K562 (cell line): ENCODE measurements around the gene MEA1. TPM values are rescaled to one million over a fixed set of nuclear protein-coding genes. Genes with fewer than 3 reads are reported as not detected.

Experiments
- BACH1 ChIP-seq: fragments of 200-800 bp; sonication (Bioruptor generic); IDR thresholded peaks from 2 replicates; pipeline ENCODE4 v1.6.1; 2016; ENCODE audit warnings: missing genetic modification characterization, missing compliant biosample characterization
- BDP1 ChIP-seq: IDR thresholded peaks from 3 replicates; pipeline ENCODE4 v1.6.1; 2011; ENCODE audit not compliant: insufficient read length, insufficient read depth
- CHD2 ChIP-seq: IDR thresholded peaks from 2 replicates; pipeline ENCODE4 v1.6.1; 2011; ENCODE audit warnings: low read depth, low read length
- ETS2 ChIP-seq: IDR thresholded peaks from 2 replicates; pipeline ENCODE4 v1.6.1; 2016; ENCODE audit warnings: borderline replicate concordance, missing genetic modification characterization, mild to moderate bottlenecking, moderate library complexity, missing compliant biosample characterization; ENCODE audit not compliant: poor library complexity, severe bottlenecking
- HMG20A ChIP-seq: fragments of 450-650 bp; formaldehyde crosslinking; conservative IDR thresholded peaks from 2 replicates; pipeline ENCODE4 v1.4.0; 2020; ENCODE audit warnings: mild to moderate bottlenecking, mixed read lengths
- MXI1 ChIP-seq: IDR thresholded peaks from 2 replicates; pipeline ENCODE4 v1.6.1; 2011; ENCODE audit warnings: low read depth, mild to moderate bottlenecking, improper control_type of control experiment, low read length
- ZFP1 ChIP-seq: fragments of 450-650 bp; formaldehyde crosslinking; IDR thresholded peaks from 2 replicates; pipeline ENCODE4 v1.4.0; 2020; ENCODE audit warnings: mild to moderate bottlenecking, mixed read lengths
- ZNF561 ChIP-seq: fragments of 450-650 bp; formaldehyde crosslinking; conservative IDR thresholded peaks from 2 replicates; pipeline ENCODE4 v1.4.0; 2020; ENCODE audit warnings: mild to moderate bottlenecking, moderate library complexity
- polyA plus RNA-seq, 8 experiments: library from polyadenylated mRNA; depleted of rRNA in 4 of 8; stranded (reverse) in 5 of 8; unstranded in 3 of 8; fragments of >200 nt; fragmentation: Nextera tagmentation in 2 of 8; fragmentation: Illumina TruSeq in 1 of 8; extraction: Ambion mirVana in 2 of 8; extraction: Trizol in 1 of 8; gene quantifications; 2 replicates each; pipeline versions ENCODE4 v1.2.1 to v1.2.3, GENCODE V29; 2011 to 2014; ENCODE audit warnings: inconsistent platforms in 1 of 8, missing spikeins in 1 of 8
- total RNA-seq, 7 experiments: library from RNA; depleted of rRNA in 6 of 7; stranded (reverse); fragments of >200 nt in 6 of 7; fragmentation: Illumina TruSeq in 2 of 7; extraction: Trizol in 2 of 7; gene quantifications; 2 replicates each; pipeline versions ENCODE4 v1.2.1 to v1.2.3, GENCODE V29; 2011 to 2021; ENCODE audit warnings: low replicate concordance in 1 of 7
- TF ChIP-seq, protein P1 (sequence below): fragments of 250-450 bp; sonication (Bioruptor Pico); IDR thresholded peaks from 2 replicates; pipeline ENCODE4 v1.4.0; 2020; ENCODE audit warnings: mild to moderate bottlenecking, moderate library complexity
- TF ChIP-seq, protein P2 (sequence below): fragments of 450-650 bp; IDR thresholded peaks from 2 replicates; pipeline ENCODE4 v1.6.1; 2016
- TF ChIP-seq, protein P3 (sequence below): fragments of 450-650 bp; IDR thresholded peaks from one replicate; pipeline ENCODE4 v1.6.1; 2018; ENCODE audit warnings: mild to moderate bottlenecking, moderate library complexity; ENCODE audit not compliant: partially characterized antibody
- TF ChIP-seq, protein P4 (sequence below): fragments of 250-450 bp; sonication (Bioruptor Pico); IDR thresholded peaks from 2 replicates; pipeline ENCODE4 v1.4.0; 2020; ENCODE audit warnings: mild to moderate bottlenecking
- TF ChIP-seq, protein P5 (sequence below), 2 experiments: fragments of 450-650 bp in 1 of 2; IDR thresholded peaks; 2 replicates each; pipeline ENCODE4 v1.6.1; 2011 to 2017; ENCODE audit warnings: low read depth in 2 of 2, antibody characterized with exemption in 1 of 2, borderline replicate concordance in 1 of 2, low read length in 1 of 2, mild to moderate bottlenecking in 1 of 2, mixed read lengths in 1 of 2; ENCODE audit not compliant: control insufficient read depth in 1 of 2
- TF ChIP-seq, protein P6 (sequence below): fragments of 250-450 bp; sonication (Bioruptor Pico); IDR thresholded peaks from 2 replicates; pipeline ENCODE4 v1.4.0; 2020; ENCODE audit warnings: borderline replicate concordance

The MEA1 gene
- total and polyA plus RNA-seq, 9 of the 15 experiments (the other 6 are each of a cell fraction or from before 2014, with no cell fraction given) = 86.8 to 210 (median 152) TPM

DNA sequence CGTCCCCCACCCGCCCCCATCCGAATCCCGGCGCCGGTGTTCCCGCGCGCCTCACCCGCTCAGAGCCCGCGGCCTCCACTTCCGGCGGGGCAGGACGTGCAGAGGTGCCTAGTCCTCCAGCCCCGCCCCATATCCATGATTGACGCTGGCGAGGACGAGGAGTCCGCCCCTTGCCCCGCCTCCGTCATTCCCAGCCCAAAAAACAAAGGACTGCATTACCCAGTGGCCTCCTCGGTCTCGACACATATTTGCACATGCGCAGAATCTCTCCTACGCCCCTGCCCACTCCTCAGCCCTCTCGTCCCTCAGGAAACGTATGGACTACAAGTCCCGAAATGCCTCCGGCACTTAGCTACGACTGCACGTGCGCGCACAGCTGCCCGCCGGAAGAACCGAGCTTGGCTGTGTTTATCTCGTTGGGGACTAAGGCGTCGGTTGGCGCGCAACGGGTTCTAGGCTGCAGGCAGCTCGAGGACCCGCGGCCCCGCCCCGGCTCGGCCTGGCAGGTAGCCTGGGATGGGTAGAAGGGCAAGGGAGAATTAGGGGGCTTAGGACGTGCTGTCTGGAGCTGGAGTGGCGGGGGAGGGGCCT is at the start of gene MEA1, which contains the start of gene KLHDC3 (continued):
- TF ChIP-seq, protein P1, sequence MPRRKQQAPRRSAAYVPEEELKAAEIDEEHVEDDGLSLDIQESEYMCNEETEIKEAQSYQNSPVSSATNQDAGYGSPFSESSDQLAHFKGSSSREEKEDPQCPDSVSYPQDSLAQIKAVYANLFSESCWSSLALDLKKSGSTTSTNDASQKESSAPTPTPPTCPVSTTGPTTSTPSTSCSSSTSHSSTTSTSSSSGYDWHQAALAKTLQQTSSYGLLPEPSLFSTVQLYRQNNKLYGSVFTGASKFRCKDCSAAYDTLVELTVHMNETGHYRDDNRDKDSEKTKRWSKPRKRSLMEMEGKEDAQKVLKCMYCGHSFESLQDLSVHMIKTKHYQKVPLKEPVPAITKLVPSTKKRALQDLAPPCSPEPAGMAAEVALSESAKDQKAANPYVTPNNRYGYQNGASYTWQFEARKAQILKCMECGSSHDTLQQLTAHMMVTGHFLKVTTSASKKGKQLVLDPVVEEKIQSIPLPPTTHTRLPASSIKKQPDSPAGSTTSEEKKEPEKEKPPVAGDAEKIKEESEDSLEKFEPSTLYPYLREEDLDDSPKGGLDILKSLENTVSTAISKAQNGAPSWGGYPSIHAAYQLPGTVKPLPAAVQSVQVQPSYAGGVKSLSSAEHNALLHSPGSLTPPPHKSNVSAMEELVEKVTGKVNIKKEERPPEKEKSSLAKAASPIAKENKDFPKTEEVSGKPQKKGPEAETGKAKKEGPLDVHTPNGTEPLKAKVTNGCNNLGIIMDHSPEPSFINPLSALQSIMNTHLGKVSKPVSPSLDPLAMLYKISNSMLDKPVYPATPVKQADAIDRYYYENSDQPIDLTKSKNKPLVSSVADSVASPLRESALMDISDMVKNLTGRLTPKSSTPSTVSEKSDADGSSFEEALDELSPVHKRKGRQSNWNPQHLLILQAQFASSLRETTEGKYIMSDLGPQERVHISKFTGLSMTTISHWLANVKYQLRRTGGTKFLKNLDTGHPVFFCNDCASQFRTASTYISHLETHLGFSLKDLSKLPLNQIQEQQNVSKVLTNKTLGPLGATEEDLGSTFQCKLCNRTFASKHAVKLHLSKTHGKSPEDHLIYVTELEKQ (CRISPR knock-in tag) = no peak
- TF ChIP-seq ETS2 (tag) = no peak
- TF ChIP-seq, protein P2, sequence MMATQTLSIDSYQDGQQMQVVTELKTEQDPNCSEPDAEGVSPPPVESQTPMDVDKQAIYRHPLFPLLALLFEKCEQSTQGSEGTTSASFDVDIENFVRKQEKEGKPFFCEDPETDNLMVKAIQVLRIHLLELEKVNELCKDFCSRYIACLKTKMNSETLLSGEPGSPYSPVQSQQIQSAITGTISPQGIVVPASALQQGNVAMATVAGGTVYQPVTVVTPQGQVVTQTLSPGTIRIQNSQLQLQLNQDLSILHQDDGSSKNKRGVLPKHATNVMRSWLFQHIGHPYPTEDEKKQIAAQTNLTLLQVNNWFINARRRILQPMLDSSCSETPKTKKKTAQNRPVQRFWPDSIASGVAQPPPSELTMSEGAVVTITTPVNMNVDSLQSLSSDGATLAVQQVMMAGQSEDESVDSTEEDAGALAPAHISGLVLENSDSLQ = peak; percentile 99
- TF ChIP-seq CHD2 = peak; percentile 11
- TF ChIP-seq ZNF561 (CRISPR knock-in tag) = no peak
- TF ChIP-seq, protein P3, sequence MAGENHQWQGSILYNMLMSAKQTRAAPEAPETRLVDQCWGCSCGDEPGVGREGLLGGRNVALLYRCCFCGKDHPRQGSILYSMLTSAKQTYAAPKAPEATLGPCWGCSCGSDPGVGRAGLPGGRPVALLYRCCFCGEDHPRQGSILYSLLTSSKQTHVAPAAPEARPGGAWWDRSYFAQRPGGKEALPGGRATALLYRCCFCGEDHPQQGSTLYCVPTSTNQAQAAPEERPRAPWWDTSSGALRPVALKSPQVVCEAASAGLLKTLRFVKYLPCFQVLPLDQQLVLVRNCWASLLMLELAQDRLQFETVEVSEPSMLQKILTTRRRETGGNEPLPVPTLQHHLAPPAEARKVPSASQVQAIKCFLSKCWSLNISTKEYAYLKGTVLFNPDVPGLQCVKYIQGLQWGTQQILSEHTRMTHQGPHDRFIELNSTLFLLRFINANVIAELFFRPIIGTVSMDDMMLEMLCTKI = no peak
- no peak for TF ChIP-seq BDP1
- TF ChIP-seq, protein P4, sequence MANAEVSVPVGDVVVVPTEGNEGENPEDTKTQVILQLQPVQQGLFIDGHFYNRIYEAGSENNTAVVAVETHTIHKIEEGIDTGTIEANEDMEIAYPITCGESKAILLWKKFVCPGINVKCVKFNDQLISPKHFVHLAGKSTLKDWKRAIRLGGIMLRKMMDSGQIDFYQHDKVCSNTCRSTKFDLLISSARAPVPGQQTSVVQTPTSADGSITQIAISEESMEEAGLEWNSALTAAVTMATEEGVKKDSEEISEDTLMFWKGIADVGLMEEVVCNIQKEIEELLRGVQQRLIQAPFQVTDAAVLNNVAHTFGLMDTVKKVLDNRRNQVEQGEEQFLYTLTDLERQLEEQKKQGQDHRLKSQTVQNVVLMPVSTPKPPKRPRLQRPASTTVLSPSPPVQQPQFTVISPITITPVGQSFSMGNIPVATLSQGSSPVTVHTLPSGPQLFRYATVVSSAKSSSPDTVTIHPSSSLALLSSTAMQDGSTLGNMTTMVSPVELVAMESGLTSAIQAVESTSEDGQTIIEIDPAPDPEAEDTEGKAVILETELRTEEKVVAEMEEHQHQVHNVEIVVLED (CRISPR knock-in tag) = peak; percentile 85
- TF ChIP-seq, protein P5, sequence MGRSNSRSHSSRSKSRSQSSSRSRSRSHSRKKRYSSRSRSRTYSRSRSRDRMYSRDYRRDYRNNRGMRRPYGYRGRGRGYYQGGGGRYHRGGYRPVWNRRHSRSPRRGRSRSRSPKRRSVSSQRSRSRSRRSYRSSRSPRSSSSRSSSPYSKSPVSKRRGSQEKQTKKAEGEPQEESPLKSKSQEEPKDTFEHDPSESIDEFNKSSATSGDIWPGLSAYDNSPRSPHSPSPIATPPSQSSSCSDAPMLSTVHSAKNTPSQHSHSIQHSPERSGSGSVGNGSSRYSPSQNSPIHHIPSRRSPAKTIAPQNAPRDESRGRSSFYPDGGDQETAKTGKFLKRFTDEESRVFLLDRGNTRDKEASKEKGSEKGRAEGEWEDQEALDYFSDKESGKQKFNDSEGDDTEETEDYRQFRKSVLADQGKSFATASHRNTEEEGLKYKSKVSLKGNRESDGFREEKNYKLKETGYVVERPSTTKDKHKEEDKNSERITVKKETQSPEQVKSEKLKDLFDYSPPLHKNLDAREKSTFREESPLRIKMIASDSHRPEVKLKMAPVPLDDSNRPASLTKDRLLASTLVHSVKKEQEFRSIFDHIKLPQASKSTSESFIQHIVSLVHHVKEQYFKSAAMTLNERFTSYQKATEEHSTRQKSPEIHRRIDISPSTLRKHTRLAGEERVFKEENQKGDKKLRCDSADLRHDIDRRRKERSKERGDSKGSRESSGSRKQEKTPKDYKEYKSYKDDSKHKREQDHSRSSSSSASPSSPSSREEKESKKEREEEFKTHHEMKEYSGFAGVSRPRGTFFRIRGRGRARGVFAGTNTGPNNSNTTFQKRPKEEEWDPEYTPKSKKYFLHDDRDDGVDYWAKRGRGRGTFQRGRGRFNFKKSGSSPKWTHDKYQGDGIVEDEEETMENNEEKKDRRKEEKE (IDR thresholded peaks at IDR 0.05; ENCODE audit: borderline replicate concordance in 1 of 2, control insufficient read depth in 1 of 2, low read depth in 2 of 2, low read length in 1 of 2) = no peak
- TF ChIP-seq, protein P6, sequence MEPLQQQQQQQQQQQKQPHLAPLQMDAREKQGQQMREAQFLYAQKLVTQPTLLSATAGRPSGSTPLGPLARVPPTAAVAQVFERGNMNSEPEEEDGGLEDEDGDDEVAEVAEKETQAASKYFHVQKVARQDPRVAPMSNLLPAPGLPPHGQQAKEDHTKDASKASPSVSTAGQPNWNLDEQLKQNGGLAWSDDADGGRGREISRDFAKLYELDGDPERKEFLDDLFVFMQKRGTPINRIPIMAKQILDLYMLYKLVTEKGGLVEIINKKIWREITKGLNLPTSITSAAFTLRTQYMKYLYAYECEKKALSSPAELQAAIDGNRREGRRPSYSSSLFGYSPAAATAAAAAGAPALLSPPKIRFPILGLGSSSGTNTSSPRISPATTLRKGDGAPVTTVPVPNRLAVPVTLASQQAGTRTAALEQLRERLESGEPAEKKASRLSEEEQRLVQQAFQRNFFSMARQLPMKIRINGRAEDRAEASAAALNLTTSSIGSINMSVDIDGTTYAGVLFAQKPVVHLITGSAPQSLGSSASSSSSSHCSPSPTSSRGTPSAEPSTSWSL = no peak
- no peak for TF ChIP-seq BACH1
- TF ChIP-seq HMG20A (CRISPR knock-in tag) = no peak
- TF ChIP-seq MXI1 = peak; percentile 96
- no peak for TF ChIP-seq ZFP1
